ENCODE results near the gene CD1B.
"Not testable (repeated sequence)": the region's sequence is repeated elsewhere in the genome, so short reads cannot be mapped to it uniquely, and the experiment has no call there.

CD1B gene

DNA sequence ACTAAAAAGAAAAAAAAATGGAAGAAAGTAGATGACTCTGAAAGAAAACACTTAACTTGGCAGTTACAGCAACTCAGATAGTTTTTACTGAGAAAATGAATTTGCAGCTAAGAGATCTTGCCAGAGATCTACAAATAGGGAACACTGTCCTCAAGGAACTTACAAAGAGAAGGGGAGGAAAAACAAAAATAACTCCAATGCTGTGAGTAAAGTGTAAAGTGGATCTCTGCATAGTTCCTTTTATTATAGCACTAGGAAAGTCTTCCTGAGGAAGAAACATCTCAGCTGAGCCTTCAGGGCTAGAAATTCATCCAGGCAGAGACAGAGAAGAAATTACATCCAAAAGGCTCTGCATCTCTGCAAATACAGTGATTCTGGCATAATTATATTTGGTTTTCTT lies 3.9 kb downstream of the CD1B start:
- DNase-seq, result no peak

DNA sequence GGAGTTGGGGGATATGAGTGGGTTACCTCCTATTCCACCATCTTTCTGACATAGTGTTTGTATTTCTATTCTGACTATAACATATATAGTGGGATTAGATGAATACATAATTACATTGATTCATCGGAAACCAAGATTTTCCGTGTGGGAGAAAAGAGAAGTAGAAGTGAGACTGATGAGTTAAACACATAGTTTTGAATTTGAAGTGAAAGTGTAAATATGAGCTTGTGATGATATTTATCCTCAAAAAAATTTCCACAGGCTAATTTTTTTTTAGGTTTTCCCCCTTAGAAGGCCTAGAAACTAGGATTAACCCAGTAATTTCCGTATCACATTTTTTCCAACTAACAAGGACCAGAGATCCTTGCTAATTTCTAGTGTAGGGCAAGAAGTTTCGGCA lies 6.9 kb downstream of the CD1B start:
- DNase-seq, result no peak

DNA sequence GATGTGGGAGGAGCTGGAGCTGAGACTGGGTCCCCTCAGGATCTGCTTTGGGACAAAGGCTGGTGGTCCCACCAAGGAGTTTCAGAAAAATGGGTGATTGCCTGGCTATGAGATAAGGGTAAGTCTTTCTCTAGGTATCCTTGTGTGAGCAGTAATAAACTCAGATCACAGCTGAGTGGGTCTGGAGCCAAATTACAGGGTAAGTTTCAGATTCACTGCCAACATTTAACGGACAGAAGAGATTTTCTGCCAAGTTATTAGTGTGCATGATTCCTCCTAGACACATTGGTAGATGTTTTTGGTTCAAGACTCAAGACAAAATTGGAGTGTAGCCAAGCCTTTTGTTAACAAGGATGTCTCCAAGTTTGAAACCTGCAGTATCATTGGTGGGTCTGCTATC lies 7.5 kb downstream of the CD1B start:
- peak in 1 of 2 experiments; percentile 19 for DNase-seq

GRCh38 chr1:158311066-158311465 lies 20.3 kb downstream of the CD1B start:
- no peak for DNase-seq

GRCh38 chr1:158310623-158311022 lies 20.7 kb downstream of the CD1B start:
- no peak for DNase-seq

- DNase-seq, result no peak
These were observed 35.5 kb downstream of the CD1B start for GRCh38 chr1:158295791-158296190.

- DNase-seq, result no peak
These were observed 40.9 kb downstream of the CD1B start for GRCh38 chr1:158290321-158290844.

GRCh38 chr1:158289811-158290210 lies 41.5 kb downstream of the CD1B start, which contains the start of gene CD1C:
Gene CD1C, plus strand, starts transcription at chr1:158289923. Its CDS starts 142 bp downstream, at chr1:158290065.
- no peak for DNase-seq

DNA sequence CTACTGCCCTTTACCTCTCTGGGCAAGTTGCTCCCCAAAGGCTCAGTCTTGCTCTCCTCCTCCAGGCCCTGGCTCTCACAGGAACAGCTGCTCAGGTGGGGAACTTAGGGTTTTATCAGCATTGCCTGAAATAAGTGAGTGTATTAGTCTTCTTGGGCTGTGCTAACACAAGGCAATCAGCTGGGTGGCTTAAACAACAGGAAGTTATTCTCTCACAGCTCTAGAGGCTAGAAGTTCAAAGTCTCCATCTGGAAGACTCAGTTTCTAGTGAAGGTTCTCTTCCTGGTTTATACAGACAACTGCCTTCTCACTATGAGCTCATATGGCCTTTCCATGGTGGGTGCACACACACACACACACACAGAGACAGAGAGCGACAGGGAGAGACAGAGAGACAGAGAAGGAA lies 44.4 kb downstream of the CD1B start:
- no peak for DNase-seq

DNA sequence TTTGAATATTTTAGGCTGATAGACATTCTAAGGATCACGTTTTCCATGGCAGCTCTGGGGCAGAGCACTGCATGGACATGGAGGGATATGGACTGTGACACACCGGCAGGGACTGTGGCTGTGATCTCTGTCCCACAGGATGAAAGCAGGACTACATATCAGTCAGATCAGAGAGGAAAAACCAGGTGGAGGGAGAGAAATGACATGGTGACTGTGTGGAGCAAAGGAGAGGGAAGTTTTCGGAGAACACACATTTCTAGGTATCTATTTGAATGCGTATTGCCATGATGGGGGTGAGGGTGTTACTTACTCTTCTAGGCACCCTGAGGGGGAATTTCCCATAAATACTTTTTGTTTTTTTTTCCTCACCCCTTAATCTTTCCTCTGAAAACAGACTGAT lies 44.8 kb downstream of the CD1B start:
- no peak for DNase-seq

GRCh38 chr1:158285756-158286241 lies 45.5 kb downstream of the CD1B start:
- no peak for DNase-seq

GRCh38 chr1:158283965-158284364 lies 47.4 kb downstream of the CD1B start:
- DNase-seq, result no peak

- DNase-seq, result not testable (repeated sequence)
These were observed 48.9 kb downstream of the CD1B start for GRCh38 chr1:158282421-158282820.

All from NCI-H446 (cell line).